HPDE6-E6E7 (cell line): ENCODE data around the gene PDE6B.

Experiments used
- DNase-seq: peaks from one replicate; pipeline ENCODE4 v3.0.0; 2011; ENCODE audit warnings: missing footprints; ENCODE audit errors: extremely low spot score

The PDE6B gene

DNA sequence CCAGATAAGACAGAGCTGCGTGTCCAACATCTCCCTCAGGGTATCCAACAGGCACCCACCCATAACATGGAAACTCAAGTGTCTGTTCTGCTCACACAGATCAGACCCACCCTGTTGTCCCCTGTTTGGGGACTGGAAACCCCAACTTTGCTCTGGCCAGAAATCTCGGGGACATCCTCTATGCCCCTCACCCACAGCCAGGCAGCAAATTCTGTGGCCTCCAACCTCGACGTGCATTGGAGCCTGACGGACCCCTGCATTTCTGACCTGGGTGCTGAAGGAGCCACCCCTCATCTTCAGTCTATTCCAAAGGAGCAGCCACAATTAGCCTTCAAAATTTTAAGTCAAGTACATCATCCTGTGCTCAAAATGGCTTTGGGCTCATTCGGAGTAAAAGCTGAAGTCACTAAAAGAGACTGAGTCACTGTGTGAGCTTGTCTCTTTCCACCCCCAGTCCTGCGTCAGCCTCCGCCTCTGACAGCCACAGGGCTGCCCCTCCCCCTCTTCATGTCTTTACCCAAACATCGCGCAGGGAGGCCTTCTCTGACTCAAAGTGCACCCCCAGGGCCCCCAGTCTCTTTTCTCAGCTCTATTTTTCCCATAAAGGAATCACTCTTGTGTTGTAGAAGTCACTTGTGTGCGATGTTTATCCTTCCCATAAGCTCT lies 24.4 kb upstream of the PDE6B start:
- DNase-seq, result no peak

DNA sequence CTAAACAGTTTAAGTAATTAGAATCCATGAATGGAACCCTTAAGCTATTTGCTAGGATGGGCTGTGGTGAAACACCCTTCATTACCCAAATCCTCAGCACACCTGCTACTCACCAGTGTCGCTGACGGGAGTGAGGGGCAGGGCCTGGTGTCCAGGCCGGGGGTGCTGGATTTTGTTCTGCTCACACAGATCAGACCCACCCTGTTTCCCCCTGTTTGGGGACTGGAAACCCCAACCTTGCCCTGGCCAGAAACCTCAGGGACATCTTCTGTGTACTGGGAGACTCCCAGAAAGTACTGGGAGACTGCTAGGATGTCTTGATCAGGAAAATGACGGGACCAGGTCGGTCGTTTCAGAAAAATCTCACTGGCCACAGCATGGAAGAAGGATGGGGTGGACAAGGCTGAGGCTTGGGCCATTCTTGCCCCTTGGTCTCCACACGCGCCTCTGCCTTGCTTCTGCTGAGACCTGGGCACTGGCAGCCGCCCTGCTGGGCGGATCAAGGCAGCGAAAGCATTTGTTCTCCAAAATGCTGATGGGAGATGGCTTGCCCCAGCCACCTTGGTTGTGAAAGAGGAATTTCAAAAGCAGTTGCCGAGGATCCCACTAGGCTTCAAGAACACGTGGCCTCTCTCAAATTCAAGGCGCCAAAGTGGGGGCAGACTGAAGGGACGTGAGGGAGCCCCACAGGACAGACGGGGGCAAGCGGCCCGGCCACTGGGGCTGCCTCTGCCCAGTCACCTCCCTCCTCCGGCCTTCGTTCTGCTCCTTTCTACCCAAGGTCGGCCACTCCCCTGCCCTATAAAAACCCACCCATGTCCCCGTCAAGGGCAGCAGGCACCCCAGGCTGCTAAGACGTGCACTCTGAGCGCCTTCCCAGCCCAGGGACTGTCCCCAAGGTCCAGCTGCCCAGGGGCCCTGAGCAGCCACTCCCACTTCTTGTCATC lies 23.5 kb upstream of the PDE6B start:
- DNase-seq, result no peak

DNA sequence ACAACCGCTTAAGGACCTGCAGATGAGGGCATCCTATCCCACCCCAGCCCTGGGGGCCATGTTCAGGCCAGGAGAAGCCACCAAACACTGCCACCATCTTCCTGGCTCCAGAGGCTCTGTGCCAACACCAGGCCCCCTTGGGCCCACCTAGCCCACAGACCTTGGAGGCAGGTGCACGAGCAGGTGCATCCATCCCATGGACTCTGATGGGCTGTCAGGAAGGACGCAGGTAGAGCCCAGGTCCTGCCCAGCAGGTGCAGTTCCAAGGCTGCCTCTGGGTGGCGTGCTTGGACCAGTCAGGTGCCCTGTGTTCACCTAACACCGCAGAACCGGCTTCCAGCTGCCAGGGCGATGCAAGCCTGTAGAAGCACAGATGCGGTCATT lies 22.8 kb upstream of the PDE6B start:
- DNase-seq, result peak; percentile 81

DNA sequence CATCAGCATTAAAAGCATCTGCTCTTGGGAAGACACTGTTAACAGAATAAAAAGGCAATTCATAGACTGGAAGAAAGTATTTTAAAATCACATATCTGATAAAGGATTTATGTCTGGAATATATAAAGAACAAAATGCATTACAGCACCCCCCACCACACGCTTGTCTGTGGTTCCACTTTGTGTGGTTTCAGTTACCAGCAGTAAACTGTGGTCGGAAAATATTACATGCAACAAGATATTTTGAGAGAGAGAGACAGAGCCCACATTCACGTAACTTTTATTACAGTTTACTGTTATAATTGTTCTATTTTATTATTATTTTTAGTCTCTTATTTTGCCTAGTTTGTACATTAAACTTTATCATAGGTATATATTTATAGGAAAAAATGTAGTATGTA lies 21.2 kb upstream of the PDE6B start:
- no peak for DNase-seq

DNA sequence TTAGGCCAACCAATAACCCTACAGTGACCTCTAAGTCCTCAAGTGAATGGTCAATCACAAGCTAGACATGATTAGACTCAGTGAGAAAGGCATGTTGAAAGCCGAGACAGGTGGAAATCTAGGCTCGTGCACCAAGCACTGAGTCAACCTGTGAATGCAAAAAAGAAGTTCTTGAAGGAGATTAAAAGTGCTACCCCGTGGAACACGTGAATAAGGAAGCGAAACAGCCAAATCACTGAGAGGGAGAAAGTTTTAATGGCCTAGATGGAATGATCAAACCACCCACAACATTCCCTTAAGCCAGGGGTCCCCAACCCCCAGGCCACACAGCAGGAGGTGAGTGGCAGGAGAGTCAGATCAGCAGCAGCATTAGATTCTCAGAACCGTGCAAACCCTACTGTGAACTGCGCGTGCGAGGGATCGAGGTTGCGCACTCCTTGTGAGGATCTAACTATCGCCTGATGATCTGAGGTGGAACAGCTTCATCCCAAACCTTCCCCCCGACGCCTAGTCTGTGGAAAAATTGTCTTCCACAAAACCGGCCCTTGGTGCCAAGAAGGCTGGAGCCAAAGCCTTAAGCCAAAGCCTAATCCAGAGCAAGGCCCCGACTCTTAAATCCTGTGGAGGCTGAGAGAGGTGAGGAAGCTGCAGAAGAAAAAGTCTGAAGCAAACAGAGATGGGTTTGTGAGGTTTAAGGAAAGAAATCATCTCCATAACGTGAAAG lies 19.5 kb upstream of the PDE6B start:
- DNase-seq, result no peak

DNA sequence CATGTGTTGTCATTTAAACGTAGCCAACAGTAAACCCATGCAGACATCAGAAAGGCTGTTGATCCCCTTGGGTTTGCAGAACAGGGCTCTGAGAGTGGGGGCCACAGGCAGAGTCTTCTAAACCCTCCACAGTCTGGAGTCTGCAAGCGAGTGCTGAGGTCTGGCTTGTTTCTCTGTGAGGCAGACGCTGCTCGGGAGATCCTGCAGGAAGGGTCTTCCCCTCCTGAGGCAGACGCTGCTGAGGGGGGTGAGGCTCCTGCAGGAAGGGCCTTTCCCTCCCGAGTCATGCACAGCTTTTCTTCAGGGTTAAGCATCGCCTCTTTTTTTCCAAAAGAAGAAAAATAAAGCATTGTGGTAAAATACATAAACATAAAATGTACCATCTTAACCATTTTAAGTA lies 17.1 kb upstream of the PDE6B start:
- DNase-seq, result no peak

DNA sequence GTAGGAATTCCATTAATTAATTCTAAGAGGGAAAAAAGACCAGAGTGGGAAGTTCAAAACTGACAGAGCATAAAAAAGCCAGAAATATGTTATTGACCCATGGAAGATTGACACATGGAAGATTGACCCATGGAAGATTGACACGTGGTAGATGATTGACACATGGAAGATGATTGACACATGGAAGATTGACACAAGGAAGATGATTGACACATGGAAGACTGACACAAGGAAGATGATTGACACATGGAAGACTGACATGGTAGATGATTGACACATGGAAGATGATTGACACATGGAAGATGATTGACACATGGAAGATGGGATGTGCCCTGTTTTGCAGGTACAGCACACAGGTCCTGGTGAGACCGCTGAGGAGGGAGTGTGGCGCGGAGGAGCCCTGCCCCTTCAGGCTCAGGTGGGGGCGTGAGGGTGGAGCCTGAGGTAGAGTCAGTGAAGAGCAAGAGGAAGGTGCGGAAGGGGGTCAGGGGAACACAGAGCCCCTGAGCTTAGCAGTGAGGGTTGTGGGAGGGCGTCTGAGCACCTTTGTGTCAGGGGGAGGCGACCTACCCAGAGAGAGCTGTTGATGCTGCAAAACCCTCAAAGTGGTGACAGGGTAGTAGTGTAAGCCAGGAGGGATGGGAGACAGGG lies 15.8 kb upstream of the PDE6B start:
- DNase-seq, result no peak

DNA sequence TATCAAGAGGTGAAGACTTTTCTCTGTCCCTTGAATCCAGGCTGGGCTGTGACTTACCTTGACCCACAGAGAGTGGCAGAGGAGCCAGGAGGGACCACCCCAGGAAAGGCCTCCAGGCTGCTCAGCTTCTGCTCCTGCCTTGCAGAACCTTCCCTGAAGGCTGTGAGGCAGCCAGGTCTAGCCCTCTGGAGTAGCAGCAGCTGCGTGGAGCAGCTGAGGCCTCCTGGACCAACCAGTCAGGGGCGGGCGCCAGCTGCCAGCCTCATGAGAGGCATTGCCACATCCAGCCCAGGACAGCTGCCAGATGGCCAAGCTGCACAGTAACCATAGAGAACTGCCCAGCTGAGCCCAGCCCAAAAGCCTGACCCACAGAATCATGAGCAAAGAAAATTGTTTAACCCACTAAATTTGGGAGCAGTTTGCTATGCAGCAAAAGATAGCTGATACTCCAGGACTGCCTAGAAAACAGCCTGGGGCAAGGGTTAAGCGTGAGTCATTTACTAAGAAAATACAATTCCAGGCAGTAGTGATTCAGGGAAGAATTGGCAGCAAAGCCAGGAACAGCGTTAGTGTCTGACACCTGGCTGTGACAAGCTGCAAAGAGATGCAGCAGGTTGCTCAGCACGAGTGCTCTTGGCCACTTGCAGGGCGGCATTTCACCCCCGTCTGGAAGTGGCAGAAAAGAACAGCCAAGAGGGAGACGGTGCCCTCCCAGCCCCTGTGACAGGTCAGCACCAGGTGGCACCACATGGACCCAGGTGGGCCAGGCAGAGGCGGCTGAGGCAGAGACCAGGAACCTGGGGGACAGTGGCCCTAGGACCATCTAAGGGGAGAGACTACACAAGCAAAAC lies 14.7 kb upstream of the PDE6B start:
- peak; percentile 84 for DNase-seq

DNA sequence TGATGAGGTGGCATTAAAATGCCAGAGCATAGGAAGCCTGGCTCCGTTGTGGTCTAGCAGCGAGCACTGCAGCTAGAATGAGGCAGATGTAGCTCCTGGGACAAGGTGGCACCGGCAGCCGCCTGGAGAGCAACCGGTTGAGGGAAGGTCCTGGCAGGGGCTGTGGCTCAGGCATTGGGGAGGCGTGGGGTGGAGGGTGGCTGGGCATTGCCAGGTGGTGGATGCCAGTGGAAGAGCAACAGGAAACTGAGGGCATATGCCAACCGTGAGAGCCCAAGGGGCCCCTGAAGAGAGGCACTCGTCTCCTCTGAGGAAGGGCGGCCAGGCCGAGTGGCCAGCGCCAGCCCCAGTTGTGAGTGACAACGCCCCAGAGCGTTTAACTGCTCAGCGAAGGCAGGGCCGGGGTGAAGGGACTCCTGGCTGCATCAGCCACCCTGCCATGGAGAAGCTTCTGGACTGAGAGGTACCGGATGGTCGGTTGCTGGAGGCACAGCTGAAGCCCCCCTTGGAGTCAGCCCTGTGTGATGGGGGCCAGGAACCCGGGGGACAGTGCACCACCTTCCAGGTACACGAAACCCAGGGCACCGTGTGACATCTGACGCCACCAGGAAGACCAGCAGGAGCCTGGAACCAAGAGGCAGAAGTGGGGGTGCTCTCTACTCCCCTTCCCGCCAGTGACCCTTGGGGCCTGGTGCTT lies 13.2 kb upstream of the PDE6B start:
- no peak for DNase-seq

DNA sequence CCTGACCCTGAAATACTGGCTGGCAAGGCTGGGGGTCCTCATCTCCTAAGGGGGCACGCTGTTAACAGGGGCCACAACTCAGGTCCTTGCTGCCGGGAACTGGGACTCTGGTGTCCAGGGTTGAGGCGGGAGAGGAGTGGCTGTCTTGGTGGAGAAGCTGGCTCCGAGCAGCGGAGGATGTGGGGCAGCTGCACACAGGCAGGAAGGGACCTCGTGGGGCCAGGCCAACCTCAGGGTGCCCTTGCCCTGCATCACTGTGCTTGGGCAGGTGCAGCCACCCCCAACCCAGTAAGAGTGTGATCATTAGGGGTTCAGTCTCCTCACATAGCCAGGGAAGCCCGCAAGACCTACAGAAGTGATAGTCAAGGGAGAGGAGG lies 12.6 kb upstream of the PDE6B start:
- DNase-seq, result no peak

DNA sequence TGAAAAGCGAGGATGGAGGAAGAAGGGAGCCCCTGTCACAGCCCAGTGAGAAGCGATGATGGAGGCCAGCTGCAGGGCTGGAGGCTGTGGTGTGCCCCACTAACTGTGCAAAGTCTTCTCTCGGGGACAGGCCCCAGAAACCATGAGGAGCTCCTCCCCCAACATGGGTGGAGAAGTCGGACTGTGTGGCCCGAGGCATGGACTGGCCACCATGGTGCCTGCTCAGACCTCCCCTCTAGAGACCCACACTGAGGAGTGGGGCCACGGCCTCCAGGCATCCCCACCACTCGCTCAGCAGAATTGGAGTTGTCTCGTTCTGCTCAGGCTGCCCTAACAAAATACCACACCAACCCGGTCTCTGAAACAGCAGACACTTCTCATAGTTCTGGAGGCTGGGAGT lies 12.2 kb upstream of the PDE6B start:
- no peak for DNase-seq

DNA sequence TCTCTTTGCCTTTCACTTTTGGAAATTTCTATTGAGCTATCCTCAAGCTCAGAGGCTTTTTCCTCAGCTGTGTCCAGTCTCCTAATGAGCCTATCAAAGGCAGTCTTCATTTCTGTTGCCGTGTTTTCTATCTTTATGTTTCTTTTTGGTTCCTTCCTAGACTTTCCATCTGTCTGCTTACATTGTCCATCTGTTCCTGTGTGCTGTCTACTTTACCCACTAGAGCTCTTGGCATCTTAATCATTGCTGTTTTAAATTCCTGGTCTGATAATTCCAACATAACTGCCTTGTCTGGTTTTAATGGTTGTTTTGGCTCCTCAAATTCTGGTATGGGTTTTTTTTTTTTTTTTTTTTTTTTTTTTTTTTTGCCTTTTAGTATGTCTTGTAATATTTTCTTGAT lies 9.3 kb upstream of the PDE6B start:
- DNase-seq, result no peak

DNA sequence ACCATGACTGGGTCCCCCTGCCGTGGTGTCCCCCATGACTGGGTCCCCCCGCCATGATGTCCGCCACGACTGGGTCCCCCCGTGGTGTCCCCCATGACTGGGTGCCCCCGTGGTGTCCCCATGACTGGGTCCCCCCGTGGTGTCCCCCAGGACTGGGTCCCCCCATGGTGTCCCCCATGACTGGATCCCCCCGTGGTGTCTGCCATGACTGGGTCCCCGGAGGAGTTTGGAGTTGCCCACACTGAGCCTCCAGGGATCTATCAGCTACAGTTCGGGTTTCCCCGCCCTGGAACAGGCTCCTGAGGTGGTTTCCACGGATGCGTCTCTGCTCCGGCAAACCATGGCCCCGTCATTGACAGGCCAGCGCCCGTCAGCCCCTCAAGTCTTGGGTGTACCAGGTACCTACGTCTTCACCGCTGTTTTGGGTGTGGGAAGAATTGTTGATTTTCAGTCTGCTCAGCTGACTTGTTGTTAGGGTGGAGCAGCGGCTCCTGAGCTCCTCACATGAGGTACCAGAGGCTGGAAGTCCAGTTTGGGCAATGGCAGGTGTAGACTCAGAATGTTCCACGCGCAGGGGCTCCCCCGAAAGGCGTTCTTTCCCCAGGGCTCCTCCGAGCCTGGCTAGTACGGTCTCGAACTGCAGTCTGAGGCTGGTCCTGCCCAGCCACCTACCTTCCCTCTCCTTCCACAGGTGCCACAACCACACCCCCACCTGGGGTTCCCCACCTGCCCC lies 8.3 kb upstream of the PDE6B start:
- no peak for DNase-seq

DNA sequence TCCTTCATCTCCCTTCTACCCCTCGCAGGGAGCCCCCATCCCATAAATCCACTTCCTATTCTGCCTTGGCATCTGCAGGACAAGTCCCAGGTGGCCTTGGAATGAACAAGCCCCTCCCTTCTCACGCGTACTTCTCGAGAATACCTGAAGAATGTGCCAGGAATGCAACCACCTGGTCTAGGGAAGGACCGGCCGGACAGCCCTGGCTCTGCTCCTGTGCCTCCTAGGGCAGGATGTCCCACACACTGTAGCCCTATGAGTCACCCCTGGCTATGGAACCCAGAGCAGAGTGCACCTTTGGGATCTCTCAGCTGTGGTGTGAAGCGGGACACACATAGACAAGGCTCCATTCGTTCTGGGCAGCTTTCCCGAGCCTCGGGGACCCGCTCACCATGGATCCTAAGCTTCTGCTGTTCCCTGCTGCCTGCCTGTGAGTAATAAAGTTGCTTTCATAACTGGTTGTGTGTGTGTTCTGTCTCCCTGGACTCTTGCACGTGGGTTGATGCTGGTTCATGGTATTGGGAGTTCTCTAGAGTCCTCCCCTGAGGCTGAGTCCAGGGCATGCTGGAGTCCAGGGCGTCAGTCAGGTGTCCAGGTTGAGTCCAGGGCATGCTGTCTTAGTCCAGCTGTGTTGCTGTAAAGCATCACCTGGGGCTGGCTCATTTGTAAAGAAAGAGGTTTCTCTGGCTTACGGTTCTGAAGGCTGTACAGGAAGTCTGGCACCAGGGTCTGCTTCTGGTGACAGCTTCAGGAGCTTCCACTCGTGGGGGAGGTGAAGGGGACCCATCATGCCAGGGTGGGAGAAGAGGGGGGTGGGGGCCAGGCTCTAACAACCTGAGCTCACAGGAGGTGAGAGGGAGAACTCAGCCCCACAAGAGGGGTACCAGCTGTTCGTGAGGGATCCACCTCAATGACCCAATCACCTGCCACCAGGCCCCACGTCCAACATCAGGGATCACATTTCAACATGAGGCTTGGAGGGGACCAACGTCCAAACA lies 7.4 kb upstream of the PDE6B start:
- peak; percentile 54 for DNase-seq

DNA sequence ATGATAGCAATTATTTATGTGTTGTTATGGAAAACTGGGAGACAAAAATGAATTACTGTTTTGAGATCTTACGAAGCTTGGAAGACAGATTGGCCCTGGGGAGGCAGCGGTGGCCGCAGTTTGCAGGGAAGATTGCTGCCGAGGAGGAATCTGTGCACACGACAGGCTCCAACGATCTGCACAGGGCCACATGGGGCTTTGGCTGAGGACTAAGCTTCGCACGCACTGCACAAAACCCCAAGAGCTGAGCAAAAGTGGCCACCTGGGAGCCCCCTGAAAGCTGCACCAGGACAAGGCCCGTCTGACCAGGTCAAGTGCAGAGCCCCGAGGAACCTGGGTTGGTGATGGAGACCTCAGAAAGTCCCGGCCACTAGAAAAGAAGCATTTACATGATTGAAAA lies 5.2 kb upstream of the PDE6B start:
- DNase-seq, result no peak

DNA sequence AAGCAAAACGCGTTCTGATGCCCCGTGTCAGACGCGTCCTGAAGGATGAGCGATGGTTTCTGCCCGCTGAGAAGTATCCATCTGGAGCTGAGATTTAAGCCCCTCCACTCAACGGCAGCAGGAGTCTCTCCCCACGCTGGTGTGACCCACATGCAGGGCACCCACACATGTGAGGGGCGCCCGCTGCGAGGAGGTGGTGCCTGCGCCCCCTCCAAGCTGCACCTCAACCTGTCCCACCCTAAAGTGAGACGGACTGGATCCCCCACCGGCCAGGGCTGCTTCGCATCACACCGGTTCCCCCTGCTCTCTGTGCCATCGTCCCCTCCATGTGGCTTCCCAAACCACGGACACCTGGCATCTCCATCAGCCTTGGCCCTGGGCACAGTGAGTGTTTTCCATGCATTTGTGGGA lies 4.5 kb upstream of the PDE6B start:
- DNase-seq, result no peak

DNA sequence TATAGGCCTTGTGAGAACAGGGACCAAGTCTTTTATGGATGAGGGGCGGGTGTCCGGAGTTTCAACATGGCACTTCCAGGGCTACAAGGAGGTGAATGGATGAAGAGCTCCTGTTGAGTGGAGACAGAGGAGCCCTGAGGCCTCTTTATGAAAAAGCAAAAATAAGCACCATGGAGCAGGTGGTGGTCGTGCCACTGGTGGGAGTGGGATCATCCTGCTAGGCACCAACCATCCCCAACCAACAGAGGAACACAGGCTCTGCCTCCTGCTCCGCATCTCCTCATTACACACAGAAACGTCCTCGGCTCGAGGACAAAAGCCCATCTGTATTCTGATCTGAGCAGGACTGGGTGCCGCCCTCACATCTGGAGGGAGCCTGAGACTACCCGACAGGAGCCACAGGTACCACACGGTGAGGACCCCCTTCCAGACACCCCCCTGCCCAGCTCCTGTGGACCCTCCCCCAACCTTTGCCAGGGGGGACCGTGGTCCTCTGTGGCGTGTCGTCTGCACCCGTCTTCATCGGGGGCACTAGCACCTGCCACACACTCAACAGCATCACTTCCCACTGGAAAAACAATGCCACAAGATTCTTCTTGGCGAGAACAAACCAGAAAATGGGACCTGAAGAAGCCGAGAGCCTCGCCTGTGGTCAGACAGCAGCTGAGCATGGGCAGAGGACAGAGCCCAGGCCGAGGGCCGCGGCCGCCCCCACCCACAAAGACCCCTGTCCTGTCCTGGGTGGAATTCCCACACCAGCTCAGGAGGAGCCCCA lies 3.9 kb upstream of the PDE6B start:
- no peak for DNase-seq
